Lower lobe of right lung (tissue), 2 donors: Measurements from ENCODE around the gene PLS1. TPM values are rescaled to one million over a fixed set of nuclear protein-coding genes. Genes with fewer than 3 reads are reported as not detected.

Experiments
- ATAC-seq, 2 donors: fragments of 200-7000 bp; cut with Tn5 transposase; one replicate each; pipeline ENCODE4 v1.9.1; 2020 to 2022; ENCODE audit warnings: mild to moderate bottlenecking in 2 of 2, moderate library complexity in 2 of 2
- DNase-seq: peaks from one replicate; pipeline ENCODE4 v3.0.0-alpha.2; 2020
- H3K27ac ChIP-seq: fragments of 200-600 bp; one replicate; pipeline ENCODE4 v1.8.0; 2022
- H3K27me3 ChIP-seq: fragments of 200-600 bp; one replicate; pipeline ENCODE4 v1.8.0; 2022; ENCODE audit warnings: low read depth
- H3K36me3 ChIP-seq: fragments of 200-600 bp; one replicate; pipeline ENCODE4 v1.8.0; 2022; ENCODE audit warnings: mild to moderate bottlenecking
- H3K4me1 ChIP-seq: fragments of 200-600 bp; one replicate; pipeline ENCODE4 v1.8.0; 2022
- H3K4me3 ChIP-seq: fragments of 200-600 bp; one replicate; pipeline ENCODE4 v1.8.0; 2022; ENCODE audit warnings: mild to moderate bottlenecking
- H3K9me3 ChIP-seq: fragments of 200-600 bp; one replicate; pipeline ENCODE4 v1.8.0; 2022
- CTCF ChIP-seq: fragments of 200-600 bp; IDR thresholded peaks from one replicate; pipeline ENCODE4 v1.8.0; 2022; ENCODE audit warnings: antibody characterized with exemption, mild to moderate bottlenecking
- intact Hi-C: fragments of 100-400 bp; cut with DNase I; formaldehyde crosslinking; loops from one replicate; pipeline ENCODE4 v1.11.0; 2022
- total RNA-seq: library from RNA; stranded (reverse); fragmentation: NEBNext Ultra II Directional; extraction: Animal tissue kit (Norgen Biotek cat#: 25700); gene quantifications from one replicate; pipeline ENCODE4 v1.2.1, GENCODE V29; 2021
- donor health status: DM: no; HTN: yes; CAD: no; lungs with severe emphysema.

The PLS1 gene
- total RNA-seq, 1 donor from 2014 or later: 23.9 TPM

GRCh38 chr3:142618917-142619461 is 22.8 kb downstream of the PLS1 start:
- peak overlapping the region; percentile 41 for H3K27ac ChIP-seq
- intact Hi-C loops: no loop called here

GRCh38 chr3:142622405-142622804 is 26.2 kb downstream of the PLS1 start:
- Histone ChIP-seq H3K36me3 (no peaks in the 10 kb centered on the region), H3K27ac (no peak overlapping the region), H3K9me3 (no peaks in the 10 kb centered on the region), H3K4me1 (no peaks in the 10 kb centered on the region), H3K4me3 (no peak overlapping the region), H3K27me3 (no peaks in the 10 kb centered on the region)
- DNase-seq: no peak
- intact Hi-C loops: no loop called here
- no peak for ATAC-seq
- TF ChIP-seq CTCF: no peak

More at GRCh38 chr3:142618917-142619461, 22.8 kb downstream of the PLS1 start:
- TF ChIP-seq CTCF: no peak
- DNase-seq (no peak), ATAC-seq (peak in 1 of 2 donors; percentile 56)
- Histone ChIP-seq H3K36me3 (no peaks in the 10 kb centered on the region), H3K9me3 (no peaks in the 10 kb centered on the region), H3K4me1 (no peaks in the 10 kb centered on the region), H3K27me3 (no peaks in the 10 kb centered on the region), H3K4me3 (no peak overlapping the region)

GRCh38 chr3:142623194-142623593 is 27.0 kb downstream of the PLS1 start:
- Histone ChIP-seq H3K9me3 (no peaks in the 10 kb centered on the region), H3K4me3 (no peak overlapping the region), H3K27ac (no peak overlapping the region), H3K4me1 (no peaks in the 10 kb centered on the region), H3K36me3 (no peaks in the 10 kb centered on the region), H3K27me3 (no peaks in the 10 kb centered on the region)
- intact Hi-C loops: no loop called here
- ATAC-seq (no peak), DNase-seq (no peak)
- no peak for TF ChIP-seq CTCF

- ATAC-seq (no peak), DNase-seq (no peak)
- Histone ChIP-seq H3K9me3 (no peaks in the 10 kb centered on the region), H3K4me1 (no peaks in the 10 kb centered on the region), H3K36me3 (no peaks in the 10 kb centered on the region), H3K4me3 (no peak overlapping the region), H3K27me3 (no peaks in the 10 kb centered on the region), H3K27ac (no peak overlapping the region)
- TF ChIP-seq CTCF: no peak
- intact Hi-C loops: no loop called here
These were observed 28.4 kb downstream of the PLS1 start for GRCh38 chr3:142624341-142625152.

GRCh38 chr3:142625153-142625440 is 28.9 kb downstream of the PLS1 start:
- intact Hi-C loops: no loop called here
- H3K9me3 ChIP-seq: no peaks in the 10 kb centered on the region
- no peaks in the 10 kb centered on the region for H3K27me3 ChIP-seq
- no peak overlapping the region for H3K27ac ChIP-seq
- H3K4me1 ChIP-seq: no peaks in the 10 kb centered on the region
- H3K36me3 ChIP-seq: no peaks in the 10 kb centered on the region
- DNase-seq: no peak
- no peak for TF ChIP-seq CTCF
- no peak overlapping the region for H3K4me3 ChIP-seq
- no peak for ATAC-seq
